IMR-90 (cell line): Measurements from ENCODE around the gene AGPS. TPM values are rescaled to one million over a fixed set of nuclear protein-coding genes. Genes with fewer than 3 reads are reported as not detected.

Experiments used
- ATAC-seq: fragments of 200-7000 bp; cut with Tn5 transposase; 2 replicates; pipeline ENCODE4 v1.9.1; 2020; ENCODE audit warnings: low read depth, mild to moderate bottlenecking, moderate library complexity
- BruUV-seq: library from RNA; stranded (reverse); fragments of 400-500 nt; replicated peaks from 2 replicates; lab custom pipeline; 2021; lab: Mats Ljungman, UMichigan
- CTCF ChIA-PET: fragments of 300-600 bp; formaldehyde crosslinking; extraction: SDS; loops from one replicate; lab custom pipeline; 2021; ENCODE audit warnings: antibody characterized with exemption; lab: Yijun Ruan, JAX
- POLR2A ChIA-PET: fragments of 300-600 bp; sonication (Branson Sonifier 250); formaldehyde crosslinking; loops from one replicate; lab custom pipeline; 2022; ENCODE audit warnings: antibody characterized with exemption; ENCODE audit not compliant: unreplicated experiment; lab: Charles Lee
- DNase-seq: peaks from one replicate; pipeline ENCODE4 v3.0.0; 2013
- H2AFZ ChIP-seq: replicated peaks from 2 replicates; pipeline ENCODE3; 2013; ENCODE audit warnings: low read length, mild to moderate bottlenecking; ENCODE audit not compliant: poor library complexity
- H2AK5ac ChIP-seq: 2 replicates; pipeline ENCODE4 v1.6.1; 2013; ENCODE audit warnings: low read depth, low read length, inconsistent platforms
- H2AK9ac ChIP-seq: replicated peaks from 2 replicates; pipeline ENCODE3; 2013; ENCODE audit warnings: mild to moderate bottlenecking, low read depth, low read length, moderate library complexity; ENCODE audit not compliant: poor library complexity
- H2BK120ac ChIP-seq: 2 replicates; pipeline ENCODE4 v1.6.1; 2013; ENCODE audit warnings: low read depth, low read length, inconsistent platforms
- H2BK15ac ChIP-seq: 3 replicates; pipeline ENCODE4 v1.6.1; 2013; ENCODE audit warnings: low read depth, low read length, inconsistent platforms
- H2BK20ac ChIP-seq: 2 replicates; pipeline ENCODE4 v1.6.1; 2013; ENCODE audit warnings: low read depth, mild to moderate bottlenecking, inconsistent platforms, low read length, moderate library complexity
- H2BK5ac ChIP-seq: 2 replicates; pipeline ENCODE4 v1.6.1; 2013; ENCODE audit warnings: mild to moderate bottlenecking, low read depth, low read length, inconsistent platforms; ENCODE audit not compliant: poor library complexity, severe bottlenecking
- H3K14ac ChIP-seq: replicated peaks from 2 replicates; pipeline ENCODE4 v1.6.1; 2013; ENCODE audit warnings: low read depth, low read length, inconsistent platforms
- H3K18ac ChIP-seq: 2 replicates; pipeline ENCODE4 v1.6.1; 2013; ENCODE audit warnings: low read depth, low read length, control low read depth
- H3K23ac ChIP-seq: 2 replicates; pipeline ENCODE4 v1.6.1; 2013; ENCODE audit warnings: low read depth, low read length, inconsistent platforms
- H3K27ac ChIP-seq: 2 replicates; pipeline ENCODE4 v1.5.1; 2013; ENCODE audit warnings: mild to moderate bottlenecking, control low read depth, low read length; ENCODE audit not compliant: insufficient read depth
- H3K27me3 ChIP-seq: 2 replicates; pipeline ENCODE4 v1.6.1; 2013; ENCODE audit warnings: low read length; ENCODE audit not compliant: control insufficient read depth, insufficient read depth
- H3K36me3 ChIP-seq: 2 replicates; pipeline ENCODE4 v1.6.1; 2013; ENCODE audit warnings: low read length, mixed read lengths; ENCODE audit not compliant: control insufficient read depth, insufficient read depth
- H3K4ac ChIP-seq: 2 replicates; pipeline ENCODE4 v1.6.1; 2013; ENCODE audit warnings: low read depth, low read length, inconsistent platforms
- H3K4me1 ChIP-seq: 2 replicates; pipeline ENCODE4 v1.6.1; 2013; ENCODE audit warnings: low read length, mixed read lengths; ENCODE audit not compliant: control insufficient read depth, insufficient read depth
- H3K4me2 ChIP-seq: 2 replicates; pipeline ENCODE4 v1.6.1; 2013; ENCODE audit warnings: low read depth, mild to moderate bottlenecking, control low read depth, low read length, moderate library complexity
- H3K4me3 ChIP-seq: 2 replicates; pipeline ENCODE4 v1.5.1; 2013; ENCODE audit warnings: low read depth, mild to moderate bottlenecking, control low read depth, low read length, moderate library complexity; ENCODE audit not compliant: insufficient read depth
- H3K56ac ChIP-seq: 2 replicates; pipeline ENCODE4 v1.6.1; 2013; ENCODE audit warnings: low read length, inconsistent platforms; ENCODE audit not compliant: insufficient read depth; ENCODE audit errors: extremely low read depth
- H3K79me1 ChIP-seq, 2 experiments: 2 replicates each; pipeline ENCODE4 v1.6.1; 2013; ENCODE audit warnings: low read length in 2 of 2, inconsistent platforms in 1 of 2, low read depth in 1 of 2
- H3K9ac ChIP-seq: 2 replicates; pipeline ENCODE4 v1.6.1; 2013; ENCODE audit warnings: low read depth, low read length, control low read depth
- H3K9me1 ChIP-seq: 2 replicates; pipeline ENCODE4 v1.6.1; 2013; ENCODE audit warnings: low read length, inconsistent platforms; ENCODE audit not compliant: insufficient read depth
- H3K9me3 ChIP-seq: 2 replicates; pipeline ENCODE4 v1.6.1; 2013; ENCODE audit warnings: low read length; ENCODE audit not compliant: control insufficient read depth, insufficient read depth
- H4K20me1 ChIP-seq: 2 replicates; pipeline ENCODE4 v1.6.1; 2013; ENCODE audit warnings: low read length, inconsistent platforms; ENCODE audit not compliant: insufficient read depth
- H4K5ac ChIP-seq: 2 replicates; pipeline ENCODE4 v1.6.1; 2013; ENCODE audit warnings: mild to moderate bottlenecking, low read depth, low read length, control low read depth
- H4K8ac ChIP-seq, 2 experiments: 2 replicates each; pipeline ENCODE4 v1.6.1; 2013; ENCODE audit warnings: low read depth in 2 of 2, low read length in 2 of 2, control low read depth in 1 of 2, inconsistent platforms in 1 of 2
- H4K91ac ChIP-seq: 2 replicates; pipeline ENCODE4 v1.6.1; 2013; ENCODE audit warnings: low read depth, low read length, inconsistent platforms; ENCODE audit not compliant: insufficient read depth
- BHLHE40 ChIP-seq: fragments of 150-350 bp; IDR thresholded peaks from 2 replicates; pipeline ENCODE4 v1.6.1; 2016; ENCODE audit warnings: mild to moderate bottlenecking, low read depth, low read length
- CEBPB ChIP-seq: IDR thresholded peaks from 2 replicates; pipeline ENCODE4 v1.6.1; 2012; ENCODE audit warnings: low read depth, low read length, improper control_type of control experiment
- CHD1 ChIP-seq: IDR thresholded peaks from 2 replicates; pipeline ENCODE4 v1.6.1; 2012; ENCODE audit warnings: low read depth, low read length, improper control_type of control experiment
- CTCF ChIP-seq: conservative IDR thresholded peaks from 2 replicates; pipeline ENCODE4 v1.5.1; 2012; ENCODE audit warnings: mild to moderate bottlenecking, low read depth, low read length, improper control_type of control experiment
- FOS ChIP-seq: fragments of 150-350 bp; IDR thresholded peaks from 2 replicates; pipeline ENCODE4 v1.6.1; 2016; ENCODE audit warnings: low read depth, low read length
- MAZ ChIP-seq: IDR thresholded peaks from 2 replicates; pipeline ENCODE4 v1.6.1; 2012; ENCODE audit warnings: low read depth, mild to moderate bottlenecking, low read length, improper control_type of control experiment, moderate library complexity, borderline replicate concordance
- RAD21 ChIP-seq: IDR thresholded peaks from 2 replicates; pipeline ENCODE4 v1.6.1; 2012; ENCODE audit warnings: low read length, improper control_type of control experiment
- RFX5 ChIP-seq: IDR thresholded peaks from 2 replicates; pipeline ENCODE4 v1.8.0; 2012; ENCODE audit warnings: low read depth, mild to moderate bottlenecking, low read length, moderate library complexity
- dilution Hi-C: fragments of 300-500 bp; cut with HindIII; formaldehyde crosslinking; loops from one replicate; pipeline ENCODE4 v1.14.3; 2018; ENCODE audit warnings: low sequenced_read_pairs; ENCODE audit not compliant: unreplicated experiment
- in situ Hi-C: fragments of 300-500 bp; cut with MboI; formaldehyde crosslinking; loops from 3 replicates; pipeline ENCODE4 v1.14.3; 2019; ENCODE audit warnings: low sequenced_read_pairs, inconsistent platforms, mixed read lengths
- intact Hi-C: fragments of 100-400 bp; cut with micrococcal nuclease; formaldehyde crosslinking; loops from 2 replicates; pipeline ENCODE4 v1.10.0; 2022
- polyA plus RNA-seq, 3 experiments: library from polyadenylated mRNA; depleted of rRNA; stranded (reverse); fragments of >200 nt; gene quantifications; 2 replicates each; pipeline ENCODE4 v1.2.3, GENCODE V29; 2012; ENCODE audit warnings: low replicate concordance in 1 of 3
- total RNA-seq: library from RNA; depleted of rRNA; stranded (reverse); fragments of >200 nt; gene quantifications from 2 replicates; pipeline ENCODE4 v1.2.3, GENCODE V29; 2012

Gene AGPS
- total and polyA plus RNA-seq, 2 of the 4 experiments (the other 2 are of a cell fraction), result 6.6 to 18.6 TPM

- dilution Hi-C loops (no loop called here), intact Hi-C loops (loop anchor here (5.0 kb wide), 1 partner anchor 380 kb away; no protein-coding TSS in a partner anchor), in situ Hi-C loops (no loop called here)
- no TSS peak for BruUV-seq
- Histone ChIP-seq H3K27me3 (no peaks in the 10 kb centered on the region), H3K4ac (no peak overlapping the region), H2AK5ac (no peak overlapping the region), H3K23ac (no peak overlapping the region), H4K91ac (no peak overlapping the region), H3K27ac (no peak overlapping the region), H3K56ac (no peak overlapping the region), H3K9ac (no peak overlapping the region), H2BK15ac (no peak overlapping the region), H3K4me2 (no peak overlapping the region), H3K14ac (no peak overlapping the region), H2BK120ac (no peak overlapping the region), H3K18ac (no peak overlapping the region), H2BK20ac (no peak overlapping the region), H4K8ac (no peak overlapping the region), H2BK5ac (no peak overlapping the region), H4K5ac (no peak overlapping the region), H3K4me3 (no peak overlapping the region), H4K20me1 (no peaks in the 10 kb centered on the region), H2AFZ (no peak overlapping the region), H3K9me1 (no peaks in the 10 kb centered on the region), H3K9me3 (no peaks in the 10 kb centered on the region), H2AK9ac (no peak overlapping the region), H3K36me3 (no peaks in the 10 kb centered on the region), H3K79me1 (no peaks in the 10 kb centered on the region), H3K4me1 (no peaks in the 10 kb centered on the region)
- no peak for DNase-seq
- TF ChIP-seq RFX5, result no peak
- TF ChIP-seq FOS, result no peak
- TF ChIP-seq MAZ, result no peak
- TF ChIP-seq RAD21, result no peak
- no peak for TF ChIP-seq CEBPB
- no peak for TF ChIP-seq CHD1
- TF ChIP-seq CTCF, result no peak
- no peak for TF ChIP-seq BHLHE40
- ChIA-PET CTCF (interaction anchor here (1.0 kb wide), 1 partner anchor 8 kb away, joined by 3 read pairs; no protein-coding TSS in a partner anchor), POLR2A (no interaction called here)
- ATAC-seq, result no peak
Measured at GRCh38 chr2:177542396-177542795, 149.8 kb downstream of the AGPS start.
